Activated naive CD8-positive, alpha-beta T cell treated with anti-CD3 and anti-CD28 coated beads, Interleukin-2, amount 50 U/mL, for 24 hours (primary cell): Measurements from ENCODE around the gene RAD51B.

Experiments
- ATAC-seq: fragments of 150-1000 bp; cut with Tn5 transposase; one replicate; pipeline ENCODE4 v1.10.0; 2021
- DNase-seq: peaks from one replicate; pipeline ENCODE4 v3.0.0; 2021
- H3K27ac Mint-ChIP-seq: one replicate; pipeline ENCODE4 v1.8.0; 2021; ENCODE audit warnings: mild to moderate bottlenecking, mixed read lengths
- H3K27me3 Mint-ChIP-seq: one replicate; pipeline ENCODE4 v1.8.0; 2021; ENCODE audit warnings: mixed read lengths
- H3K36me3 Mint-ChIP-seq: one replicate; pipeline ENCODE4 v1.8.0; 2021; ENCODE audit warnings: low read depth, mixed read lengths
- H3K4me1 Mint-ChIP-seq: one replicate; pipeline ENCODE4 v1.8.0; 2021; ENCODE audit warnings: mixed read lengths
- H3K4me3 Mint-ChIP-seq: one replicate; pipeline ENCODE4 v1.8.0; 2021; ENCODE audit warnings: mild to moderate bottlenecking, moderate library complexity, mixed read lengths
- H3K9me3 Mint-ChIP-seq: one replicate; pipeline ENCODE4 v1.8.0; 2021; ENCODE audit warnings: mixed read lengths

RAD51B gene

DNA sequence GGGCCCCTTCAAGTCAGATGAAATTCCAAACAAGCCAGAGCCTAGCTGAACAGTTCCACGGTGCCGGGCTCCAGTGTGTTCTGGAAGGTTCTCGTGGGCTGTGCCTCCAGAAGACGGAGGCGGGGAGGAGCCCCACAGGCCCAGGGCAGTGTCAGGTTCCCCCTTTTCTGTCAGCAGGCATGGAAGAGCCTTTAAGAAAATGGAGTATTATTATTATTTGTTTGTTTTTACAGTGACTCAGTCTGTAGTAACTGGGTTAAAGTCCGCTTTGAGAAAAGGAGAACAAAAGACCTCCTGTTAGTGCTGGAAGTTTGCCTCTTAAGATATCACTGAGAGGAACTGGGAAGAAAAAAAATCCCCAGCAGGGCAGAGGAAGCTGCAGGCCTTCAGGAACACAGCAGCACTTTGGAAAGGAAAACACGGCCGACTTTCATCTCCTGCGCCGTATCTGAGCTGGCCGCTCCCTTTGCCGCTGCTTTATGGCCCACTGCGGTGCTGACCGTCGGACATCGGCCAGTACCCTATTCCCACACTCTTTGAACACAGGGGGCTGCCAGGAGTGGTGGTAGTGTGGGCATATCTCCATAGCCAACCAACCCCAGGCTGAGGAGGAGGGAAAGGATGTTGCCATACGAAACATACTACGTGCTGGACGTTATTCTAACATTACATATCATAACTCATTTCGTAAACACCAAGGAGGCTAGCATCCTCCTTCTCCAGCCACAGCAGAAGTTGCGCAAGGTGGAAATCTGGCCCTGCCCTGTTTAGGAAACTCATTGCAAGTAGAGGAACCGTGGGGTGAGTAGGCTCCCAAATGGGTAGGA is 779.3 kb downstream of the RAD51B start:
- no peak for DNase-seq
- H3K36me3 Mint-ChIP-seq, result no peaks in the 10 kb centered on the region
- H3K27me3 Mint-ChIP-seq, result no peaks in the 10 kb centered on the region
- H3K4me3 Mint-ChIP-seq, result no peak overlapping the region
- H3K4me1 Mint-ChIP-seq, result peaks cover 11% of the 10 kb centered on the region
- no peak for ATAC-seq
- H3K27ac Mint-ChIP-seq, result no peak overlapping the region
- no peaks in the 10 kb centered on the region for H3K9me3 Mint-ChIP-seq

GRCh38 chr14:68599896-68600610 is 780.5 kb downstream of the RAD51B start:
- peaks cover 1% of the 10 kb centered on the region for H3K4me1 Mint-ChIP-seq
- ATAC-seq (no peak), DNase-seq (no peak)
- H3K27me3 Mint-ChIP-seq, result no peaks in the 10 kb centered on the region
- H3K9me3 Mint-ChIP-seq, result no peaks in the 10 kb centered on the region
- H3K4me3 Mint-ChIP-seq, result no peak overlapping the region
- H3K36me3 Mint-ChIP-seq, result peaks cover 3% of the 10 kb centered on the region
- H3K27ac Mint-ChIP-seq, result no peak overlapping the region

DNA sequence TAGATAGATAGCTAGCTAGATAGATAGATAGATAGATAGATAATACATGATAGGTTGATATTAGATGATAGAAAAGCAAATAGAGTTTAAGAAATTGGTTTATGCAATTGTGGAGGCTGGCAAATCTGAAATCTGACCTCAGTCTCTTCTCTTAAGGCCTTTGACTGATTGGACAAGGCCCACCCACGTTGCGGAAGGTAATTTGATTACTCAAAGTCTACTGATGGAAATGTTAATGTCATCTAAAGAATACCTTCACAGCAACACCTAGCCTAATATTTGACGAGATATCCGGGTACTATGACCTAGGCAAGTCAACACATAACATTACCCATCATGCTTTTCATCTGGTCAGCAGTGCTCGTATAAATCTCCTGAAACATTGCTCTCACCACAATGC is 782.9 kb downstream of the RAD51B start:
- peaks cover 6% of the 10 kb centered on the region for H3K36me3 Mint-ChIP-seq
- no peak overlapping the region for H3K4me3 Mint-ChIP-seq
- no peaks in the 10 kb centered on the region for H3K9me3 Mint-ChIP-seq
- no peak overlapping the region for H3K27ac Mint-ChIP-seq
- no peak for DNase-seq
- ATAC-seq, result no peak
- peaks cover 7% of the 10 kb centered on the region for H3K4me1 Mint-ChIP-seq
- H3K27me3 Mint-ChIP-seq, result no peaks in the 10 kb centered on the region

DNA sequence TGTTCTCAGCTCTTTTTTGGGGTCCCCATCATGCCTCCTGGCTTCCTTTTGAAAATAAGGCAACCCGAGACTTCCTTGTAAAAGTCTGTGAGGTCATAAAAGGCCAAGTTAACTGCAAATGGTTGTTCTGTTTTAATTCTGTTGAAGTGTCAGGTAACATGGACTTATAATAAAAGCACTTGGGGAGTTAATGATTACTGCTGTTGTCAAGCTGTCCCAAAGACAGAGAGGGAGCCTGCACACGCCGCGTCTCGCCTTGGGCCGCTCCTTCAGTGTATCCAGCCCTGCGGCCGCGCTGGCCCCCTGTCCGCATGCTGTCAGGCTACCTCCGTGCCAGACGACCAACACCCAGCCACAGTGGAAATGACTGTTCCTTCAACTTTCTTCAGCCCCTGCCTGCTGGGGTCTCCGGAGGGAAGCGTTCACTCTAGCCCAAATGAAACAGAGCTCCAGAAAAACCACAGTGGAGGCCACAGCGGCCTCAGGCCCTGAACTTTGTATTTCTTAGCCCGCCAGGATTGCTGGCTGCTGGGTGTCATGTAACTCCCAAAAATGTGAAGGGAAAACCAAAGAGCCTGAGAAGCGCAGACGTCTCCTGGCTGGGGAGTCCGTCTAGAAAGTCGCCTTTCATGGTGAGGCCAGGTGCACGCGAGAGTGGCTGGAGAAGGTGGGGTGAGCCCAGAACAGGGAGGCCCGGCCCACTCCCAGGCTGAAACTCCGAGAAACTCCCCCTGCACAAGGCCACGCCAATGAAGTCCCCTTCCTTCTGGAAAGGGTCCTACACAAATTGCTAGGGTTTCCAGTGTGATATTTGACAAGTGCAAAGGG is 784.2 kb downstream of the RAD51B start:
- DNase-seq, result no peak
- no peak overlapping the region for H3K27ac Mint-ChIP-seq
- no peaks in the 10 kb centered on the region for H3K9me3 Mint-ChIP-seq
- peaks cover 6% of the 10 kb centered on the region for H3K36me3 Mint-ChIP-seq
- no peak for ATAC-seq
- no peak overlapping the region for H3K4me3 Mint-ChIP-seq
- H3K27me3 Mint-ChIP-seq, result no peaks in the 10 kb centered on the region
- H3K4me1 Mint-ChIP-seq, result peaks cover 13% of the 10 kb centered on the region

DNA sequence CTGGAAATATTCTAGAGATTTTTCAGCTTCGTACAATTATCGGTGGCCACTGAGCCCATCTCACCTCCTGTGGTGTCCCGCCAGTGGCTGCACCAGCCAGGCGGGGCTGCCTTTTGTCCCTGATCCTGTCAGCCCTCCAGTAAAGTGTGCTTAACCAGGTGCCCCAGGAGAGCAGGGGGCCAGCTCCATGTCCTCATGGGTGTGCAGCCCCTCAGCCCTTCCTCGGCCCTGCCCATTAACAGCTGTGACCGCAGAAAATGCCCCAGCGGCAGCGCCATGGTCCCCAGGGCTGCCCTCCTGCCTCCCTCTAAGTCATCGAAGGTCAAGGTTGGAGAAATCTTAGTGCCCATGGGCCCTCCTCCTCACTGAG is 784.8 kb downstream of the RAD51B start:
- Mint-ChIP-seq H3K4me1 (peaks cover 13% of the 10 kb centered on the region), H3K36me3 (peaks cover 6% of the 10 kb centered on the region), H3K27ac (no peak overlapping the region), H3K4me3 (no peak overlapping the region), H3K27me3 (no peaks in the 10 kb centered on the region), H3K9me3 (no peaks in the 10 kb centered on the region)
- ATAC-seq (no peak), DNase-seq (no peak)

GRCh38 chr14:68604822-68605221 is 785.2 kb downstream of the RAD51B start:
- Mint-ChIP-seq H3K4me3 (no peak overlapping the region), H3K4me1 (peaks cover 13% of the 10 kb centered on the region), H3K36me3 (peaks cover 6% of the 10 kb centered on the region), H3K27ac (no peak overlapping the region), H3K9me3 (no peaks in the 10 kb centered on the region), H3K27me3 (no peaks in the 10 kb centered on the region)
- ATAC-seq (no peak), DNase-seq (no peak)

DNA sequence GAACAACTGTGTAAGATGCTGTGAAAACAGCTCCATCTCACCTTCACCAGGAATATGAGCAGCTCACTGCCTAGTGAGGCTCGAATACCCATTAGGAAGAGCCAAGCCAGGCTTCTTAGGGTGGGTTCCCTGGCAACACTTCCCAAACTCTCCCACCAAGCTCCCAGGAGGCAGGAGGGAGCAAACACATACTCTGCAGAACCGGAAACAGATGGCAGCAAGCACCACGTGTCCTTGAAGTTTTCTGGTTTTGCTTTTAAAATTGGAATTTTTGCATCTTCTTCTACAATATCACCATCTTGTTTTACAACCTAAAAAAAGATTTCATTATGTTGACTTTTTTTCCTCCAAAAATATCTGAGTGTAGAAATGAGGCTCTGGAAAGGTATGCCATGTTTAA is 786.6 kb downstream of the RAD51B start:
- H3K4me1 Mint-ChIP-seq, result peaks cover 13% of the 10 kb centered on the region
- ATAC-seq, result no peak

DNA sequence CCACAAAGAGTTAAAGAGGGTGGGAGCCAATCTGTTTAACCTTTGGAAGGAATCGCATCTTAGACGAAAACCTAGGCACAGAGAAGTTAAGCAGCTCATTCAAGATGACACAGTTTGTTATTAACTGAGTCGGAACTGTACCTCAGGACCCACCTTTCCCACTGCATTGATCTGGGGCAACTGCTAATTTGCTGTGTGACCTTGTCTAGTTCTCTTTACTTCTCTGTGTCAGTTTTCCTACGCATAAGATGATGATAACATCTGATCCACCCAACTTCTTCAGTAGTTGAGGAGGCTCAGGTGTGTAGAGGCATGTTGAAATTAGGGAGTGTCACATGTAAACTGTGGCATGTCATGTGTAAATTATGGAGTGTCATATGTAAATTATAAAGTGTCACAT is 787.1 kb downstream of the RAD51B start:
- Mint-ChIP-seq H3K4me1 (peaks cover 13% of the 10 kb centered on the region), H3K27me3 (no peaks in the 10 kb centered on the region), H3K36me3 (peaks cover 6% of the 10 kb centered on the region), H3K27ac (no peak overlapping the region), H3K4me3 (no peak overlapping the region), H3K9me3 (no peaks in the 10 kb centered on the region)
- ATAC-seq (no peak), DNase-seq (no peak)

More for the DNA sequence above, 786.6 kb downstream of the RAD51B start:
- Mint-ChIP-seq H3K36me3 (peaks cover 6% of the 10 kb centered on the region), H3K9me3 (no peaks in the 10 kb centered on the region), H3K27ac (no peak overlapping the region), H3K27me3 (no peaks in the 10 kb centered on the region), H3K4me3 (no peak overlapping the region)
- DNase-seq, result no peak

DNA sequence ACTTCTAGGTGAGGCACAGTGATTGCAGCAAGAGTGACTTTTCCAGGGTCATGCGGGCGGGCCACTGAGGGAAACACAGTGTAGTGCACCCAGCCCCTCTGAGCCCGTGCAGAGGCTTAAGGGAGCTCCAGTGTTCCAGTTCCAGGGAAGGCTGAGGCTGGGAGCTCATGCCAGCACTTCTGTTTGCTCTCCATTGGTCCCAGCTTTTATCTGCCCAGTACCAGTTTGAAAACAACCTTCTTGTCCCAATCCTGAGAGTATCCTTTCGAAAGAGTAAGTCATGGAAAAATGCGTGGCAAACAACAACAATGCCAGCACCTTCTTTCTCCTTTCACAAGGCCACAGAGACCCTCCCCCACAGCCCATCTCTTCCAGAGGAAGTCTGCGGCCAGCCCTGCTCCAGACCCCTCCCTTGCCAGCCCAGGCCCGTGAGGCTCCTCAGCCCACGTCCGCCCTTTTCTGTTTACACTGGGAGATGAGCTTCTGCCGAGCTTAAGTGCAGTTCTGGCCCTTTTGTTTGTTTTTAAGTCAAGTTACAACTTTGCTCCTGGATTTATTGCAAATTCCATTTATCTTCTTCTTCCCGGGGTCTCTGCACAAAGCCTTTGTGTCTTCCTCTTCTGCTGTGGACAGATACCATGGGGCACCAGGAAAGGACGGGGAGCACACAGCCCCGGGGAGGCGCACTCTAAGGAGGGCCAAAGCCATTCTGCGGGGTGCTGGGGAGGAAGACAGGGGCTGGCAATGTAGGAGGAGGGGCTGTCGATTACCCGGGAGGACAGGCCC is 787.7 kb downstream of the RAD51B start:
- Mint-ChIP-seq H3K4me3 (no peak overlapping the region), H3K36me3 (peaks cover 6% of the 10 kb centered on the region), H3K27ac (peak overlapping the region; percentile 19), H3K27me3 (no peaks in the 10 kb centered on the region), H3K4me1 (peaks cover 13% of the 10 kb centered on the region), H3K9me3 (peaks cover under 1% of the 10 kb centered on the region)
- no peak for DNase-seq
- no peak for ATAC-seq

DNA sequence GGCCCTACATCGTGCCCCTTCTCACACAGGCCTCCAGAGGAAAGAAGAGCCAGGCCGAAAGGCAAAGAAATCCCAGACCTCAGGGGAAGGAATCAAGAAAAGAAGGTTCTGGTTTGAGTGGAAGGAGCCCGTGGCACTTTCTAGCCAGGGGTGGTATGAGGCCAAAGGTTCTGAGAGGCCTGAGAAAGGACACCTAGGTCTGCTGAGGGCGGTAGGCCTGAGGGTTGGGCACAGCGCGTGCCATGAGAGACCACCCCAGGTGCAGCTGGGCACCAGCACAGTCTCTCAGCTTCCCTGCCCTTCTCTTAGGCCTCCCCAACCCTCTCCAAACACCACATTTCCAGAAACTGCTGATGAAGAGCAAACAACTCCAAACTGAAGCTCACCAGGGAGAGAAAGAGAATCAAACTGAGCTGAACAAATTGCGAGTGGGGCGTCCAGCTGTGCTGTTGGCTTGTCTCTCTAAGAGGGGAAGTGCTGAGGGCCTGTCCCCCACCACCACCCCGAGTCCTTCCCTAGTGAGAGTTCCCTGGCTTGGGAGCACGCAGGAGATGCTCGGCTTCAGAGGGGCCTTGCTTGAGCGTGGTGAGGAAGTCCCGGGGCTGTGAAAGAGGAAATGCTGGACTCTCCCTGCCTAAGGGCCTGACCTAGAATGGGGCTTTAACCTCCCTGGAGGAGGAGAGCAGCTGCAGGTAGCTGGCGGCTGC is 788.4 kb downstream of the RAD51B start:
- peaks cover 6% of the 10 kb centered on the region for H3K36me3 Mint-ChIP-seq
- H3K27me3 Mint-ChIP-seq, result no peaks in the 10 kb centered on the region
- H3K4me3 Mint-ChIP-seq, result no peak overlapping the region
- H3K4me1 Mint-ChIP-seq, result peaks cover 13% of the 10 kb centered on the region
- DNase-seq (no peak), ATAC-seq (no peak)
- peaks cover 6% of the 10 kb centered on the region for H3K9me3 Mint-ChIP-seq
- H3K27ac Mint-ChIP-seq, result no peak overlapping the region

- Mint-ChIP-seq H3K27me3 (no peaks in the 10 kb centered on the region), H3K4me1 (peaks cover 13% of the 10 kb centered on the region), H3K4me3 (no peak overlapping the region), H3K27ac (no peak overlapping the region), H3K36me3 (peaks cover 6% of the 10 kb centered on the region), H3K9me3 (peaks cover 6% of the 10 kb centered on the region)
- DNase-seq (no peak), ATAC-seq (no peak)
Measured at GRCh38 chr14:68608574-68608962, 789.0 kb downstream of the RAD51B start.

DNA sequence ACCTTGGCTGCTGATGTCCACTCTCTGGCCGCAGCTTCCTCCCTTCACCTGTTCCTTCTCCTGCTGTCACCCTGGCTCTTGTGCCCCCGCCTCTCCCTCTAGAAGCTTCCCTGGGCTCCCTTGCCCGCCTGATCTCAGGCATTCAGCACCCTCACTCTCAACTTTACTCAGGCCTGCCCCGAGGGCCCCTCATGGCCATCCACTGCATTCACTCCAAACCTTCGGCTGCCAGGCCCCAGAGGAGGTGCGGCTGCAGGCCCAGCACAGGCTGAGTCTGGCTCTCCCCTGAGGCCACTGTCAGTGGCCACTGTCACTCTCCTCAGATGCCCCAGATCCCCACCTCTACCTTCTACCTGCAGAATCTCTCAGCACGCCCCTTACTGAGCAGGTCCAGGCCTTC is 789.4 kb downstream of the RAD51B start:
- H3K27ac Mint-ChIP-seq, result no peak overlapping the region
- H3K4me3 Mint-ChIP-seq, result no peak overlapping the region
- H3K27me3 Mint-ChIP-seq, result no peaks in the 10 kb centered on the region
- peaks cover 6% of the 10 kb centered on the region for H3K36me3 Mint-ChIP-seq
- H3K4me1 Mint-ChIP-seq, result peaks cover 13% of the 10 kb centered on the region
- DNase-seq (no peak), ATAC-seq (no peak)
- peaks cover 9% of the 10 kb centered on the region for H3K9me3 Mint-ChIP-seq

DNA sequence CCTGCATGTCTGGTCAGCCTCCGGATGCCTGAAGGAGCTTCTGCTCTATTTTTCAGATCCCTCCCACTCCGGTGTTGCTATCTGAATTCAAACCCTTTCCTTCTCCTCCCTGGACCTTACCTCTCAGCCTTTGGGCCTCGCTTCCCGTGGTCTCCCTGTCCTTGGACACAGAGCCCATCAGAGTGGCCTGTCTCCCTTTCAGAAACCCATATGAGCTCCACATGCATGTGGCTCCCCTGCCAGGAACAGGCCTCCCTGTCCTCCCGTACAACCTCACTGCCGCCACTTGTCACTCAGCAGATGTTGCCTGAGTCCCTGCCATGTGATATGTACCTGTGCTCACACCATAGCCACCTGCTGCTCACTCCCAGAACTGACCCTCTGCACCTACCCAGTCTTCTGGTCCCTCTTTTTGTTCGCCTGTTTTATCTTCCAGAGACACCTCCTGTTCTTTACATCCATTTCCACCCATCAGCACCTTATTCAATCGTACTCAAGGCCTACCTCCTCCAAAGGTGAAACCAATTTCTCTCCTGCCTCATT is 790.7 kb downstream of the RAD51B start:
- Mint-ChIP-seq H3K36me3 (peaks cover 10% of the 10 kb centered on the region), H3K4me3 (no peak overlapping the region), H3K4me1 (peaks cover 13% of the 10 kb centered on the region), H3K9me3 (peaks cover 16% of the 10 kb centered on the region), H3K27me3 (no peaks in the 10 kb centered on the region), H3K27ac (no peak overlapping the region)
- no peak for DNase-seq
- ATAC-seq, result no peak
